Islet of Langerhans (tissue), 1 donor: Measurements from ENCODE around the gene TMEM175.

ENCODE experiments used
- FAIRE-seq: peaks from one replicate; lab custom pipeline; 2011; peaks lifted over from hg19 to GRCh38; lab: Jason Lieb, UNC

Gene TMEM175

GRCh38 chr4:947491-947971 lies 15.3 kb downstream of the TMEM175 start:
- no peak for FAIRE-seq

- FAIRE-seq: no peak
These were observed 16.1 kb downstream of the TMEM175 start for GRCh38 chr4:948101-948935.

GRCh38 chr4:948936-949300 lies 16.7 kb downstream of the TMEM175 start:
- FAIRE-seq: no peak

- FAIRE-seq: no peak
These were observed 17.4 kb downstream of the TMEM175 start for GRCh38 chr4:949656-950055.

- no peak for FAIRE-seq
These were observed 18.1 kb downstream of the TMEM175 start for GRCh38 chr4:950136-951020.

GRCh38 chr4:951186-951585 lies 18.9 kb downstream of the TMEM175 start:
- FAIRE-seq: no peak

- no peak for FAIRE-seq
These were observed 19.6 kb downstream of the TMEM175 start for GRCh38 chr4:951594-952468.

GRCh38 chr4:952881-953573 lies 20.8 kb downstream of the TMEM175 start:
- FAIRE-seq: no peak

GRCh38 chr4:953574-953915 lies 21.3 kb downstream of the TMEM175 start:
- FAIRE-seq: no peak

- FAIRE-seq: no peak
These were observed 22.2 kb downstream of the TMEM175 start for GRCh38 chr4:954211-955020.

GRCh38 chr4:955161-955921 lies 23.1 kb downstream of the TMEM175 start:
- no peak for FAIRE-seq

GRCh38 chr4:955931-956381 lies 23.7 kb downstream of the TMEM175 start:
- FAIRE-seq: no peak

- no peak for FAIRE-seq
These were observed 24.4 kb downstream of the TMEM175 start for GRCh38 chr4:956531-957230.

- FAIRE-seq: no peak
These were observed 24.9 kb downstream of the TMEM175 start for GRCh38 chr4:957231-957580.

GRCh38 chr4:957581-958313 lies 25.5 kb downstream of the TMEM175 start:
- no peak for FAIRE-seq

- no peak for FAIRE-seq
These were observed 26.0 kb downstream of the TMEM175 start for GRCh38 chr4:958314-958665.

GRCh38 chr4:958696-959337 lies 26.6 kb downstream of the TMEM175 start:
- no peak for FAIRE-seq
